OCI-LY7 (cell line): Measurements from ENCODE around the gene FIBP. TPM values are rescaled to one million over a fixed set of nuclear protein-coding genes. Genes with fewer than 3 reads are reported as not detected.

Experiments
- BruUV-seq: library from RNA; stranded (reverse); fragments of 400-500 nt; replicated peaks from 2 replicates; lab custom pipeline; 2021; lab: Mats Ljungman, UMichigan
- CTCF ChIA-PET: fragments of 300-600 bp; sonication (Branson Sonifier 250); formaldehyde crosslinking; loops from one replicate; lab custom pipeline; 2022; ENCODE audit warnings: antibody characterized with exemption; ENCODE audit not compliant: unreplicated experiment; lab: Charles Lee
- POLR2A ChIA-PET: fragments of 300-600 bp; sonication (Branson Sonifier 250); formaldehyde crosslinking; loops from one replicate; lab custom pipeline; 2022; ENCODE audit warnings: antibody characterized with exemption; lab: Charles Lee
- DNase-seq: peaks from one replicate; pipeline ENCODE4 v3.0.0-alpha.2; 2015; ENCODE audit warnings: low spot score
- H2AFZ ChIP-seq: fragments of 200-600 bp; sonication (generic), shearing (Covaris generic); 2 replicates; pipeline ENCODE4 v1.6.1; 2014; ENCODE audit warnings: mild to moderate bottlenecking, antibody characterized with exemption, low read length, moderate library complexity
- H3K27ac ChIP-seq: fragments of 200-600 bp; sonication (generic); 2 replicates; pipeline ENCODE4 v1.5.1; 2014; ENCODE audit warnings: mixed run types, low read depth, mild to moderate bottlenecking, moderate library complexity, low read length, inconsistent platforms; ENCODE audit not compliant: poor library complexity, severe bottlenecking
- H3K36me3 ChIP-seq: fragments of 200-600 bp; sonication (generic); 2 replicates; pipeline ENCODE4 v1.6.1; 2014; ENCODE audit warnings: mild to moderate bottlenecking, antibody characterized with exemption, low read length, moderate library complexity, mixed read lengths; ENCODE audit not compliant: insufficient read depth
- H3K4me1 ChIP-seq: fragments of 200-600 bp; sonication (generic); 2 replicates; pipeline ENCODE4 v1.5.1; 2014; ENCODE audit warnings: mild to moderate bottlenecking, low read length; ENCODE audit not compliant: insufficient read depth, poor library complexity, severe bottlenecking
- H3K4me2 ChIP-seq: fragments of 200-600 bp; sonication (generic); 2 replicates; pipeline ENCODE4 v1.6.1; 2014; ENCODE audit warnings: mild to moderate bottlenecking, low read length
- H3K4me3 ChIP-seq: fragments of 200-600 bp; sonication (generic); 2 replicates; pipeline ENCODE4 v1.5.1; 2014; ENCODE audit warnings: mild to moderate bottlenecking, low read depth, low read length; ENCODE audit not compliant: poor library complexity, severe bottlenecking
- H3K79me2 ChIP-seq: fragments of 200-600 bp; sonication (generic); 2 replicates; pipeline ENCODE4 v1.6.1; 2016; ENCODE audit warnings: low read depth, mild to moderate bottlenecking, low read length, moderate library complexity, mixed read lengths; ENCODE audit not compliant: insufficient read depth
- H3K9me2 ChIP-seq: fragments of 200-600 bp; sonication (generic); 2 replicates; pipeline ENCODE4 v1.6.1; 2016; ENCODE audit warnings: mild to moderate bottlenecking, low read length, mixed read lengths; ENCODE audit not compliant: insufficient read depth
- H3K9me3 ChIP-seq: fragments of 200-600 bp; sonication (generic); 2 replicates; pipeline ENCODE4 v1.6.1; 2014; ENCODE audit warnings: mild to moderate bottlenecking, mixed run types, low read length, mixed read lengths
- H4K20me1 ChIP-seq: fragments of 200-600 bp; sonication (generic); 2 replicates; pipeline ENCODE4 v1.6.1; 2014; ENCODE audit warnings: mild to moderate bottlenecking, antibody characterized with exemption, low read length, moderate library complexity, mixed read lengths; ENCODE audit not compliant: insufficient read depth
- CTCF ChIP-seq: fragments of 200-600 bp; sonication (generic); conservative IDR thresholded peaks from 2 replicates; pipeline ENCODE4 v1.5.1; 2014; ENCODE audit warnings: mild to moderate bottlenecking, antibody characterized with exemption, low read length, moderate library complexity, mixed read lengths
- EZH2phosphoT487 ChIP-seq: fragments of 200-600 bp; sonication (generic); IDR thresholded peaks from 2 replicates; pipeline ENCODE4 v1.6.1; 2018; ENCODE audit warnings: low read depth, borderline replicate concordance, mild to moderate bottlenecking, mixed run types, antibody characterized with exemption, low read length, moderate library complexity, mixed read lengths
- intact Hi-C: fragments of 100-400 bp; cut with micrococcal nuclease; formaldehyde crosslinking; loops from one replicate; pipeline ENCODE4 v1.10.0; 2022; ENCODE audit not compliant: unreplicated experiment
- total RNA-seq, 2 experiments: library from RNA; depleted of rRNA in 1 of 2; stranded (reverse); fragments of >200 nt in 1 of 2; shearing (Covaris generic) in 1 of 2; gene quantifications; 2 replicates each; pipeline ENCODE4 v1.2.3, GENCODE V29; 2014 to 2022

The FIBP gene
- total RNA-seq, 2 experiments from 2014 or later, result 97.3 to 184 TPM

- peaks cover 6% of the 10 kb centered on the region for H4K20me1 ChIP-seq
- H2AFZ ChIP-seq, result no peak overlapping the region
- no TSS peak for BruUV-seq
- peak overlapping the region; percentile 99 for H3K4me3 ChIP-seq
- no peaks in the 10 kb centered on the region for H3K9me2 ChIP-seq
- H3K36me3 ChIP-seq, result peaks cover 61% of the 10 kb centered on the region
- intact Hi-C loops, result no loop called here
- POLR2A ChIA-PET, result interaction anchor here (2.1 to 3.9 kb wide), 2 partner anchors 12 to 27 kb away, joined by 5 to 59 read pairs; partner anchors contain the start of genes CCDC85B and FIBP
- peaks cover 23% of the 10 kb centered on the region for H3K4me1 ChIP-seq
- no peak for DNase-seq
- peak overlapping the region; percentile 96 for H3K4me2 ChIP-seq
- TF ChIP-seq CTCF (no peak), EZH2phosphoT487 (no peak)
- no peaks in the 10 kb centered on the region for H3K9me3 ChIP-seq
- CTCF ChIA-PET, result interaction anchor here (0.7 to 0.9 kb wide), 2 partner anchors 23 to 141 kb away, joined by 3 read pairs; partner anchors contain the start of gene RNASEH2C
- peak overlapping the region; percentile 93 for H3K27ac ChIP-seq
- H3K79me2 ChIP-seq, result peaks cover 25% of the 10 kb centered on the region
These were observed 26.6 kb downstream of the FIBP start for GRCh38 chr11:65861533-65862183.

DNA sequence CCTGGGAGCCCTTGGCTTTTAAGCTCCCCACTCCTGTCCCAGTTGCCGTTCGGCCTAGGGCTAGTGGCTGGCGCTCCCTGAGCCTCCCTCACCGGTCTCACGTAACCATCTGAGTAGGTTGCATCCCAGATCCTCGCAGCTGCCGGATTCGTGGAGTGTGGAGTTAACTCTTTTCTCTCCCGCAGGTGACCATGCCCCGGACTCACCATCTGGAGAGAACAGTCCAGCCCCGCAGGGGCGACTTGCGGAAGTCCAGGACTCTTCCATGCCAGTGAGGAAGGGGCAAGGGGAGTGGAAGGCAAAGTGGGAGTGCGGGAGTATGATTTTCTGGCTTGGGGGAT lies 27.1 kb downstream of the FIBP start:
- intact Hi-C loops, result no loop called here
- no peak overlapping the region; the same call in 1 of the 2 replicates for H2AFZ ChIP-seq
- no peaks in the 10 kb centered on the region for H3K9me3 ChIP-seq
- peaks cover 11% of the 10 kb centered on the region for H4K20me1 ChIP-seq
- peaks cover 29% of the 10 kb centered on the region for H3K4me1 ChIP-seq
- TF ChIP-seq EZH2phosphoT487 (no peak), CTCF (no peak)
- DNase-seq, result no peak
- peak overlapping the region; percentile 99 for H3K4me3 ChIP-seq
- POLR2A ChIA-PET, result interaction anchor here (1.4 to 3.9 kb wide), 3 partner anchors 13 to 132 kb away, joined by 3 to 59 read pairs (median 5); partner anchors contain the start of genes CCDC85B and FIBP
- peaks cover 61% of the 10 kb centered on the region for H3K36me3 ChIP-seq
- peaks cover 30% of the 10 kb centered on the region for H3K79me2 ChIP-seq
- BruUV-seq, result no TSS peak
- H3K27ac ChIP-seq, result peak overlapping the region; percentile 93
- CTCF ChIA-PET, result interaction anchor here (0.7 to 2.0 kb wide), 3 partner anchors 24 to 141 kb away, joined by 3 to 12 read pairs (median 3); partner anchors contain the start of genes CCDC85B and RNASEH2C
- H3K4me2 ChIP-seq, result peak overlapping the region; percentile 96
- H3K9me2 ChIP-seq, result no peaks in the 10 kb centered on the region
